Transverse colon (tissue), 4 donors: ENCODE results near the gene RFTN1. TPM values are rescaled to one million over a fixed set of nuclear protein-coding genes. Genes with fewer than 3 reads are reported as not detected.

Experiments
- DNase-seq: peaks from one replicate; pipeline ENCODE4 v3.0.0-alpha.2; 2019
- H3K27ac ChIP-seq, 4 donors: fragments of 200-600 bp; sonication (generic); 2 replicates each; pipeline ENCODE4 v1.5.1; 2016 to 2018; ENCODE audit warnings: inconsistent platforms in 4 of 4
- H3K27me3 ChIP-seq: fragments of 200-600 bp; sonication (generic); 2 replicates; pipeline ENCODE4 v1.5.1; 2017; ENCODE audit warnings: inconsistent platforms
- H3K36me3 ChIP-seq, 4 donors: fragments of 200-600 bp; sonication (generic); 2 replicates each; pipeline ENCODE4 v1.5.1; 2017 to 2019; ENCODE audit warnings: inconsistent platforms in 4 of 4
- H3K4me1 ChIP-seq, 4 donors: fragments of 200-600 bp; sonication (generic); 2 replicates each; pipeline ENCODE4 v1.5.1; 2017 to 2020; ENCODE audit warnings: inconsistent platforms in 4 of 4
- H3K4me3 ChIP-seq, 4 donors: fragments of 200-600 bp; sonication (generic); 1 replicate in 1 of 4; 2 replicates in 3 of 4; pipeline versions ENCODE4 v1.5.1 to v1.6.1; 2017 to 2019; ENCODE audit warnings: inconsistent platforms in 4 of 4
- H3K9me3 ChIP-seq, 2 donors: fragments of 200-600 bp; sonication (generic); 2 replicates each; pipeline ENCODE4 v1.5.1; 2017 to 2019; ENCODE audit warnings: inconsistent platforms in 2 of 2
- CTCF ChIP-seq, 5 experiments: fragments of 200-600 bp in 3 of 5; fragments of 450-650 bp in 2 of 5; sonication (generic) in 3 of 5; IDR thresholded peaks; 1 replicate in 2 of 5; 2 replicates in 3 of 5; pipeline ENCODE4 v1.5.1; 2016 to 2017; ENCODE audit warnings: antibody characterized with exemption in 5 of 5, inconsistent platforms in 3 of 5, mild to moderate bottlenecking in 2 of 5, moderate library complexity in 1 of 5
- EP300 ChIP-seq: sonication (generic); formaldehyde crosslinking; IDR thresholded peaks from one replicate; pipeline ENCODE4 v1.6.1; 2017; ENCODE audit warnings: antibody characterized with exemption, low read depth
- POLR2A ChIP-seq: fragments of 450-650 bp; IDR thresholded peaks from one replicate; pipeline ENCODE4 v1.6.1; 2016; ENCODE audit warnings: antibody characterized with exemption, mild to moderate bottlenecking, moderate library complexity
- POLR2AphosphoS5 ChIP-seq, 3 donors: sonication (generic); formaldehyde crosslinking; IDR thresholded peaks; one replicate each; pipeline ENCODE4 v1.6.1; 2016; ENCODE audit warnings: antibody characterized with exemption in 3 of 3
- WGBS, 2 donors: methylation state at CpG; one replicate each; pipeline ENCODE4 v1.1.5; 2018; ENCODE audit warnings: low coverage in 1 of 2; 5-methylcytosine and 5-hydroxymethylcytosine counted together
- in situ Hi-C, 4 donors: fragments of 200-750 bp; cut with MboI; loops; one replicate each; pipeline versions ENCODE4 v1.15.0 to v1.15.1; 2017; ENCODE audit warnings: low sequenced_read_pairs in 3 of 4, low pct_ligation_motif_present in 1 of 4, low pct_unique_long_range_greater_than_20kb in 1 of 4
- intact Hi-C: fragments of 100-400 bp; cut with DNase I; formaldehyde crosslinking; loops from one replicate; pipeline ENCODE4 v1.15.1; 2023; ENCODE audit warnings: low total_unique reads
- total RNA-seq, 4 donors: library from RNA; depleted of rRNA; stranded (reverse); fragments of >200 nt; gene quantifications; one replicate each; pipeline ENCODE4 v1.1.0, GENCODE V29; 2016

Gene RFTN1
- total RNA-seq, 4 donors from 2014 or later = 6.7 to 25.7 (median 15.7) TPM

DNA sequence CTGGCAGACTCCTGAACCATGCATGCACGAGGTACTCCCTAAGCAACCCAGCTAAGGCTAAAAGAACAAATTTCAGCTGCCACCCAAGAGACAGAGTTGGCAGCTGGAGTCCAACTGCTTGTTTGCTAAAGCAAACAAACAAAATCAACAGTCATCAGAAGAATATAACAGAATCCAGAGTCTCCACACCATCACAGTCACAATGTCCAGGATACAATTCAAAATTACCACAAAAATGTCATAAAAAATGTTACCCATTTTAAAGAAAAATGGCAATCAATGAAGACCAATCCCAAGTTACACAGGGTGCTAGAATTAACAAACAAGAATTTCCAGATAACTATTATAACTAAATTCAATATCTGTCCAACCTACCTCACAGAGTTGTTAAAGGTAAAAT, 42.9 kb downstream of the RFTN1 start:
- no peak overlapping the region for H3K4me3 ChIP-seq
- no peak for DNase-seq
- peaks cover 0 to 5% of the 10 kb centered on the region in 2 donors for H3K9me3 ChIP-seq
- H3K4me1 ChIP-seq = no peaks in the 10 kb centered on the region
- H3K36me3 ChIP-seq = no peaks in the 10 kb centered on the region
- intact Hi-C loops (no loop called here), in situ Hi-C loops (no loop called here)
- no peaks in the 10 kb centered on the region for H3K27me3 ChIP-seq
- TF ChIP-seq EP300 = no peak
- no peak for TF ChIP-seq POLR2A
- TF ChIP-seq POLR2AphosphoS5 (IDR thresholded peaks at IDR 0.05) = no peak
- TF ChIP-seq CTCF (IDR thresholded peaks at IDR 0.05) = no peak
- 81 to 83% methylated on average over 1 of the region's 1 CpG for WGBS, 2 donors
- H3K27ac ChIP-seq = no peak overlapping the region

- Histone ChIP-seq H3K4me1 (no peaks in the 10 kb centered on the region), H3K36me3 (no peaks in the 10 kb centered on the region), H3K9me3 (peaks cover 0 to 5% of the 10 kb centered on the region in 2 donors), H3K27me3 (no peaks in the 10 kb centered on the region), H3K4me3 (no peak overlapping the region), H3K27ac (no peak overlapping the region)
- TF ChIP-seq CTCF (IDR thresholded peaks at IDR 0.05) (no peak), EP300 (no peak), POLR2AphosphoS5 (IDR thresholded peaks at IDR 0.05) (no peak), POLR2A (no peak)
- intact Hi-C loops = no loop called here
- no peak for DNase-seq
- WGBS, 2 donors = 56 to 63% methylated on average over 6 to 10 of the region's 10 CpGs
- in situ Hi-C loops = no loop called here
Observed at GRCh38 chr3:16468336-16469098, 45.0 kb downstream of the RFTN1 start.

- intact Hi-C loops (no loop called here), in situ Hi-C loops (no loop called here)
- Histone ChIP-seq H3K36me3 (no peaks in the 10 kb centered on the region), H3K27ac (no peak overlapping the region), H3K4me1 (no peaks in the 10 kb centered on the region), H3K27me3 (no peaks in the 10 kb centered on the region), H3K4me3 (no peak overlapping the region), H3K9me3 (peaks cover 0 to 5% of the 10 kb centered on the region in 2 donors)
- 46 to 51% methylated on average over 6 of the region's 6 CpGs for WGBS, 2 donors
- DNase-seq = no peak
- TF ChIP-seq POLR2AphosphoS5 (IDR thresholded peaks at IDR 0.05) (no peak), EP300 (no peak), POLR2A (no peak), CTCF (IDR thresholded peaks at IDR 0.05) (no peak)
Observed at GRCh38 chr3:16468002-16468335, 45.5 kb downstream of the RFTN1 start.

- WGBS, 2 donors = 72 to 80% methylated on average over 8 of the region's 9 CpGs
- no peak overlapping the region for H3K27ac ChIP-seq
- no peak overlapping the region for H3K4me3 ChIP-seq
- no peaks in the 10 kb centered on the region for H3K4me1 ChIP-seq
- intact Hi-C loops (no loop called here), in situ Hi-C loops (no loop called here)
- H3K36me3 ChIP-seq = no peaks in the 10 kb centered on the region
- no peaks in the 10 kb centered on the region for H3K27me3 ChIP-seq
- TF ChIP-seq POLR2A = no peak
- no peak for DNase-seq
- H3K9me3 ChIP-seq = peaks cover 0 to 5% of the 10 kb centered on the region in 2 donors
Observed at GRCh38 chr3:16467393-16467792, 46.1 kb downstream of the RFTN1 start.

- intact Hi-C loops = no loop called here
- Histone ChIP-seq H3K9me3 (peaks cover 0 to 5% of the 10 kb centered on the region in 2 donors), H3K27ac (no peak overlapping the region), H3K4me3 (no peak overlapping the region), H3K27me3 (no peaks in the 10 kb centered on the region), H3K36me3 (no peaks in the 10 kb centered on the region), H3K4me1 (no peaks in the 10 kb centered on the region)
- 72 to 83% methylated on average over 3 to 4 of the region's 4 CpGs for WGBS, 2 donors
- DNase-seq = no peak
- in situ Hi-C loops = no loop called here
- no peak for TF ChIP-seq CTCF (IDR thresholded peaks at IDR 0.05)
- TF ChIP-seq POLR2AphosphoS5 (IDR thresholded peaks at IDR 0.05) = no peak
Observed at GRCh38 chr3:16466822-16467221, 46.7 kb downstream of the RFTN1 start.
